NK-92 (cell line): ENCODE data around the gene TSSC4.

Experiments used
- DNase-seq: peaks from one replicate; lab custom pipeline; 2025; ENCODE audit not compliant: unreplicated experiment; lab: John Stamatoyannopoulos, UW

TSSC4 gene

DNA sequence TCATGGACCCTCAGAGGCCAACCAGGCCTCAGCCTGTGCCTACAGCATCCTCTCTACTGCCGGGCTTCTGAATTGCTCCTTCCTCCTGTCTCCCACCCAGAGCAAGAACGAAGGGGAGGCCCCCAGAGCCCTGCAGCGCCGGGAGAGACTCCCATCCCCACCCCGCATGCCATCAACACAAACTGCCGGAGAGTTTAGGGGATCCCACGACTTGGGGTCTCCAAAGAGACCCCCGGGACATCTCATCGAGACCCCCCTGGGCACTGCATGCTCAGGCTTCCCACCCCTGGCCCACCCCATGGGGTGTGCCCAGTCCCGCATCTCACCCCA is 31.7 kb upstream of the TSSC4 start:
- DNase-seq = no peak

DNA sequence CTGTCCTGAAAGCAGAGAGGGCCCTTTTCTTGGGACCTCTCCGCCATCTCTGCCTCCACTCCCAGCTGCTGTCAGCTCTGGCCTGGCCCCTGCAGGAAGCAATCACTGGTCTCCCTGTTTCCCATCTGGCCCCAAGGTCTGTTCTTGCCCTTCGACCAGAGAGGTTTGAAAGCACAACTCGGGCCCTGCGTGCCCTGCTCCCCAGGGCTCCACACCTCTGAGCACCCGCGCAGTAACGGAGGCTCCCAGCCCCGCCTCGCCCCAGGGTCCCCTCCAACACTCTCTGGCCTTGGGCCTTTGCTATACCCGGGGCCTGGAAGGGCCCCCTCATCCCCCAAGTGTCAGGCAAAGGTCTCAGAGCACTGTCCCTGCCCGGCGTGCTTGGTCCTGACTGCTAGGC is 31.2 kb upstream of the TSSC4 start:
- DNase-seq = no peak

DNA sequence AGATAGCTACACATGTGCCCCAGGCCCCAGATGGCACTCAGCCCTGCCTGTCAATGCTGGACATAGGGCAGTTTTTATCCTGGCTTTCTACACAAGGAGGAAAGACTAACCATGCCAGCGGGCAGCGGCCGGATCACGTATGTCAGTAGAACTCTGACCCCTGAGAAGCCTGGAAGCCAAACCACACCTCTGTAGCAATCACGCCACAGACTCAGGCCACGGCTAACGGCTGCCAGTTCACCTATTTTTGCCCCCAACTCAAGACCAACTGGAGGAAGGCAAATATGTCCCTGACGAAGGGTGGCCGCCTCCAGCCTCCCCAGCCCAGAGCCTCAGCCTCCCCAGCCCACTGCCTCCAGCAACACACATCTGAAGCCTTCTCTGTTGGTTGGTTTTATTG is 30.7 kb upstream of the TSSC4 start:
- DNase-seq = no peak

DNA sequence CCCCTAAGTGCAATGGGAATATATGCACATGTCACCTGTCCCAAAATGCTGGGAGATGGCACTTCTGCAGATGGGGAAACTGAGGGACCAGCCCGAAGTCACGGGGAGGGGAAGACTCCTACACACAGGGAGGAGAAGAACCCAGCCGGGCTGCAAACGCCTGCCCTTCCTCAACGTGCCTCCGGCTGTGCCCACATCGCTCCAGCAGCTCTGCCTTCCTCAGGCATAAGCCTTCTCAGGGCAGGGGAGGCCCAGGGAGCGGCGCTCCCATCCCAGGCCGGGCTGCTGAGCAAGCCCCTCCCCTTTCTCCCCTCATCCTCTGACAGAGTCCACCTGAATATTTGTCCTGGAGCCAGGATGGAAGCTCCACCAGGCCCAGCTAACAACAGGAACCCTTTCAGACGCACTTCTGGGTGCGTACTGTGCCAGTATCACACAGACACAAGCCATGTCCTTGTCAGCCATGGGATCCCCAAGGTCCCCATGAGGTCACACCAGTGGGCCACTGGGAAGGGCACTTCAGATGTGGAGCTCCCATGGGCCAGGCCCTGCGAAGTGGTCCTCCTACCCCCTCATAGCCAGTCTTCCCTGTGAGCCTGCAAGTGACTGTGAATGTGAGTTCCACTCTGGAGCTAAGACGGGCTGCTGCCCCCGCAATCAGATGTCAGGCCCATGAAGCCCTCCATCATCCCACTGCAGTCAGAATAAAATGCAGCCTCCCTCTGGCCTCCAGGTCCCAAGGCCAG is 25.9 kb upstream of the TSSC4 start:
- no peak for DNase-seq

DNA sequence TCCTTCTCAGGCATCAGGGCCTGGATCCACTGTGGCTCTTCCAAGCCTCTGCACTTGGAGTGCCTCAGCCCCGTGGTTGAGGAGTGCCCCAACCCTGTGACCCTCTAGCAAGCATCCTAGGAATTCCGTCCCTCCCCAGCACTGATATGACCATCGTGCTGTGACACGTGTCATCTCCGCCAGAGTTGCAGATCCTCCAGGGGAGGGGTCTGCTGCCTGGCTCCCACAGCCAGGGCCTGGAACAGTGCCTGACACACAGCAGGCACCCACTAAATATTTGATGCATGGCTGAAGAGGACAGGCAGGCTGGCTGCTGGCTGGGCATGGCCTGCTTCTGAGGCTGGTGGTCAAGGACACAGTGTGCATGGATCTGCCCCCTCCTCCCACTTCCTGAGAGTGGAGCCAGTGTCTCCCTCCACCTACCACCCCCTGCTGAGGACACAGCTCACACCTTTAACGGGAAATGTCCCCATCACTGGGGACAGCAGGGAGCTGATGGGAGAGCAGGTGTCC is 25.2 kb upstream of the TSSC4 start:
- DNase-seq = no peak

DNA sequence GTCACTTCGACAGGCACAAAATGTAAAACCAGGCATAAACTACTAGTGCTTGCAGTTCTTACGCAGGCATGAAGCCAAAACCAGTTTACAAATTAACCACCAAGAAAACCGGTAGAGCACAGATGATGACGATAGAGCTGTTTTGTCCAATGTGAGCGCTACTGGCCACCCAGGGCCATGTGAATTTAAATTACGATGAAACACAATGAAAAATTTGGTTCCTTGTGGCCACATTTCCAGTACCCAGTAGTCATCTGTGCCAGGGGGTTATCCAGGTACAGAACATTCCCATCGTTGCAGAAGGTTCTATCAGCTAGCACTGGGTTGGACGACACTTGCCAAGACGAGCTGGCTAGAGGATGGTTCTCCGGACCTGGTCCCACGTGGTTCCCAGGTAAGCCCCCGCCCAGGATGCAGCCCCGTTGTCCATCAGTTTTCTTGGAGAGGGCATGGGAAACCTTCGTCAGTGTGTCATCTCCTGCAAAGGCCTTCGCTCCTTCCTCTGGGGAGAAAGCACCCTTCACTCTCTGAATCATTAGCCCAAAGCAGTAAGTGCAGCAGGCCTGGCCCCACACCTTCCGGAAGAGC is 24.5 kb upstream of the TSSC4 start:
- DNase-seq = no peak

DNA sequence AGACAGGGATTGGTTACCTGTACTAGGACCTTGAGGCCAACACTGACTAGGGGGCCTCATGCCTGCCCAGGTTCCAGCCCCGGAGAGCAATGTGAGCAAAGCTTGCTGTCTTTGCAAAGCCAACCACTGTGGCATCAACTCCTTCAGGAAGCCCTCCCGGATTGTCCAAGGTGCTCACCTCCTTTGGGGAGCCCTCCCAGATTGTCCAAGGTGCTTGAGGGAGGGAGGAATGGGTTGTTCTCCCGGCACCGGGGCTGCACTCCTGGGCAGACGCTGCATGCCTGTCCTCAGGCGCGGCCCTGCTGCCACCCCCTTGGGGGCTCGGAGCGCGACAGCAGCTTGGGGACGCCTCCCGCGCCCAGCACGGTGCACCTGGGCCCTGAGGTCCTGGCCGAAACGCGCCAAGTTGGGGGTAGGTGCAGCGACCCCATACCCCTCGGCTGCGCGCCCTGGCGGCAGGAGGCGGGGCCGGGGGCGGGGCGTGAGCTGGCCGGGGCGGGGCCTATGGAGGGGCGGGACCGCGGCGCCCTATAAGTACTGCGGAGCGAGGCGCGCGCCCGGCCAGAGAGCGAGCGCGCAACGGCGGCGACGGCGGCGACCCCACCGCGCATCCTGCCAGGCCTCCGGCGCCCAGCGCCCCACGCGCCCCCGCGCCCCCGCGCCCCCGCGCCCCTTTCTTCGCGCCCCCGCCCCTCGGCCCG is 23.6 kb upstream of the TSSC4 start, which contains the start of gene CD81:
CD81 (plus strand) TSS at position 560 of the 701 bp plus-strand sequence. CDS start 240 bp downstream, outside the sequence.
- no peak for DNase-seq

DNA sequence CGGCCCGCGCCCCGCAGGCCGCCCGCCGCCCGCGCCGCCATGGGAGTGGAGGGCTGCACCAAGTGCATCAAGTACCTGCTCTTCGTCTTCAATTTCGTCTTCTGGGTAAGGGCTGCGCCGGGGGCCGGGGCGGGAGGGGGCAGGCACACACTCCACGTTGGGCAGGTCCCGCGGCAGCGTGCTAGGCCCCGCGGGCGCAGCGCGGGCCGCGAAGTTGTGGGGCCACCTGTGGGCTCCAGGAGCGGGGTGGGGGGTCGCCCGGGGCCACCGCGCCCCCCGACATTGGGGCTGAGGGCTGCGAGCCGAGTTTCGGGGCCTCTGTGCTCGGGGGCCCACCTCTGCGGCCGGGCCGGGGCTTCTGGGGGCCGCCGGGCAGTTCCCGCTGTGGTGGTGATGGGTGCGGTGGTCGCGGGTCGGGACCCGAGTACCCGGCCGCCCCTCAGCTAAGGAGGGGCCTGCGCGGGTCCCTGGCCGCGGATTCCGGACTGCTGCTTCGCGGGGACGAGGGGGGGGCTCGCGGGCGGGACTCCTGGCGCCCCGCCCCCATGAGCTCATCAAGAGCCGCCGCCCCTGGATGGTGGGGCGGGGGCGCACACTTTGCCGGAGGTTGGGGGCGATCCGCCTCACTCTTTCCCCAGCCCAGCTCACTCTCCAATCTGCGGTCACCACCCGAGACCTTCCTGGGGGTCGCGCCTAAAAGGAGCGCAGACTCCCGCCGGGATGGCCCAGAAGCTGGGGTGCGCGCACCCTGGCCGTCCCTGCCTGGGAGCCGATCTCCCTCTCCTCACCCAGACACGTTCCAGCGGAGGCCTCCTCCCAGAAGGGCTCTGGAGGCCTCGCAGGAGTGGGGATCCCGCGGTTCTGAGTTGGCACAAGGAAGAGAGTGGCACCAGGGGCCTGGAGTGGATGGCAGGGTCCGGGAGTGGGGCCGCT is 22.8 kb upstream of the TSSC4 start:
- no peak for DNase-seq

DNA sequence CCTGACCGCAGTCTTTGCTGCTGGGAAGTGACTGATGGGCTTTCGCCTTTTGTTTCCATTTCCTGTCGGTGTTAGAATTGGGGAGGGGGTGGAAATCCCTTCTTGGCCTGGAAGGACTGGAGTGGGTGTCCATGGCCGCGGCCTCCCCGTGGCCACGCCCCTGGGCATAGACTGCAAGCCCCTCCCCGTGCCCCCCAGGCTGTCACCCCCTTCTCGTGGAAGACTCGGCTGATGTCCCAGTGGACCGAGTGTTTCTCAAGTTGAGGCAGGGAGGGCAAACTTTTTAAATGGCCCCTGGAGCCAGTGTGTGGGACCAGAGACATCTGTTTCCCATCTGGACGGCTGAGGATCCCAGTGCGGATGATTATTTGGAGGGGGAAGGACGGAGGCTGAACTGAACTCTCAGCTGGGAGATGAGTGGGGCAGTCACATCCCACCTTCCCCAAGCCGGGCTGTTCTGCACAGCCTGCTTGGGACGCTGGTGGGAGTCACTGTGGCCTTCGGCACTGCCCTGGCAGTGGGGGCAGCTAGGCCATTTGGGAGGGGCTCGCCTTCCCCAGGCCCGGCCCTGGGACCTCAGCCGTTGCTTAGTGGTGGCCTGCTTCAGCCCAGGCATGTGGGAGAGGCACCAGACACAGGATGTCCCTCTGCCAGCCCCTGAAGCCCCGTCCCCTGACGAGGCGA is 21.9 kb upstream of the TSSC4 start:
- DNase-seq = no peak

DNA sequence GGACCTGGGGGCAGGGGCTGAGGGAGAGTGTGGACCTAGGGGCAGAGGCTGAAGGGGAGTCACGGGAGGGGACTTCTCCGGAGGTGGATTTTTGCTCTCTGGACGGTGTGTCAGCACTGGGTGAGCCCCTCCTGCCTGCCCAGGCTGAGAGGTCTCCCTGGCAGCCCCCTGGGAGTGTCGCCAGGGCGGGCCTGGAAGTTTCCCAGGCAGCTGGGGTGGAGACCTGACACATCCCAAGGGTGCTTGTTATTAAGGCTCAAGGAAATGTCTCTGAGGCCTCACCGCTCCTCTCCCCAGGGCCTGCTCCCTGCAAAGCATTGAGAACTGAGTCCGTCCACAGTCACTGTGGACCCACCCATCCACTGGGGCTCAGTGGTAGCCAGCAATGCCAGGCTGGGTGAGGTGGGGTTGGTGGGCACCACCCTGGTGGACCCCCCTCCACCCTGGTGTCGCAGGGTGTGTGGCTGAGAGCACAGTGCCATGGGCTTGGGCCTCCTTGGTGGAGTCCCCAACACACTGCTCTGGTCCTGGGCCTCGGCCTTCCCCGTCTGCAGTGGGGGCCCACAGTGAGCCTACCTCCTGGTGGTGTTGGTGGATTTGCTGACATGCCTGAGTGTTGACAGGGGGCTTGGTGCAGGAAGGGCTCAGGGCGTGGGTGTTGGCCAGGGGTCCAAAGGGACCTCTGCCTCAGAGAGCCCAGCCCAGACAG is 20.9 kb upstream of the TSSC4 start:
- no peak for DNase-seq

DNA sequence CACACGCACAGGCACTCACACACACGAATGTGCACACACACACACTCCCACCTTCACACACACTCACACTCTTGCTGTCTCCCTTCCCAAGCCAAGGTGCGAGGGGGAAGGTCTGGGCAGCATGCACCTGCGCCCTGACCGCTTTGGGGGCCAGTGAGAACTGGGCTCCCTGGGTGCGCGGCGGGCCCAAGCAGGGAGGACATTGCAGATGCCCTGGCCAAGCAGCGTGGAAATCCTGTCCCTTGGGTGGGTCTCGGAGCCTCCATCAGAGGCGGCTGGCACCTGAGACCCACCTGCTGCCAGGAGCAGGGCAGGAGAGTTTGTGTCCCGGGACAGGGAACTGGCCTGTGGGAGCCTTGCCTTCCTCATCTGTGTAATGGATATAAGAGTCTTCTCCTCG is 20.2 kb upstream of the TSSC4 start:
- no peak for DNase-seq

DNA sequence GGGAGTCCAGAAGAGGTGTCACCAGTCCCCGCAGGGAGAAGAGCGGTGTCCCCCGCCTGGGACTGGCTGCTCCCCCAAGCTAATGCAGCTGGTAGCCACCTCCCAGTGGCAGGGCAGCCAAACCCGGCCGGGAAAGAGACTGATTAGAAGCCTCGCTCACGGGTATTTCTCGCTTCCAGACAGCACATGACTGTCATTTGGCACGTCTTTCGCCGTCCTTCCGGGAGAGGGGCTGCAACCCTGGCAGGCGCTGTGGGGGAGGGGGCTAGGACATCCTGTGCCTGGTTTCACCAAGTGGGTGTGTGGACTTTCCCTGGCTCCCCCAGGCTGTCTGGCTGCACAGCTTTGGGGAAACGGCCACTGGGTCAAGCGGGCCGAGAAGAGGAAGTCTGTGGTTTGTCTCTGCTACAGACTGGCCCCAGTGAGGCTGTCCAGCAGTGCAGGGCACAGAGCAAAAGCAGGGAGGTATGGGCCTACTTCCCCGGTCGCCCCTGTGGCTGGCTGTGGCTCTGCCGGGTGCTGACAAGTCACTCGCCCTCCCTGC is 19.7 kb upstream of the TSSC4 start:
- DNase-seq = no peak

DNA sequence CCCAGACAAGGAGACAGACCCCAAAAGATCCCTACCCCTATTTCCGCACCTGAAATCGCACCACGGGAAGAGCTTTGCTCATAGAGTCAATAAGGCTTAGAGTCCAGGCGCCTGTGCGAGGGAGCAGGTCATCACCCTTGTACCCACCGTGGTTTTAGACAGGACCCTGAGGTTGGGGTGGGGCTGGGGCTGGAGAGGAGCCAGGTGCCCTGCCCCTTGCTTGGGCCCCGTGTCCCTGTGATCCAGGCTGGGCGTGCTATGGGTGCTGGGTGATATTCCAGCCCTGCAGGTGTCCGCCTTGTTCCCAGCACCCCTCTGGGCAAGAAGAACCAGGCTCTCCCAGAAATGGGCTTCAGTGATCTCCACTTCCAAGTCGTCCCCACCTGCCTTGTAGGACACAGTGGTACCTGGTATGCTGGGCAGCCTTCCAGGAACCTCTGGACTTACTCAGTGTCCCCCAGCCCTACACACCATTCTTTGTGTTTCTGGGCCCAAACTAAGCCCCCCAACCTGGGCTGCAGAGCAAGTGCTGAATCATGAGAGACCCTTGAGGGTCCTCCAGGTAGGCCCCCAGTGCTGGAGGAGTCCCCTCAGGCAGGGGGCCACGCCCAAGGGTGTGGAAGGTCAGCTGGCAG is 18.9 kb upstream of the TSSC4 start:
- DNase-seq = no peak

DNA sequence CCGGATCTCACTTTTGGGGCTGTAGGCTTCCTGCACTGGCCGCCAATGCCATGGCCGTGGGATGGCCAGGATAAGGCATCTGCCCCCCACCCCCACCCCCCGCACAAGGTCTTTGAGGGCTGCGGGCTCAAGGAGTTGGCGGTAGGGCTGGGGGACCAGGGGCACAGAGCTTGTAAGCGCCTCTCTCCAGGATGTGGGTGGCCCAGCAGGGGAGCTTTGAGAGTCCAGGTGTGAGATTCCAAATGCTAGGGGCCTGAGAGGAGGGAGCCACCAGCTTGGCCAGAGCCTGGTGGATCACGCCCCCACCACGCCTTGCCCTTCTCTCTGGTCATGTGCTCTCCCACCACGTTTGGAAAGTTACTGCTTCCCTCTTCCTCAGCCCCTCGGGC is 18.4 kb upstream of the TSSC4 start:
- DNase-seq = no peak

DNA sequence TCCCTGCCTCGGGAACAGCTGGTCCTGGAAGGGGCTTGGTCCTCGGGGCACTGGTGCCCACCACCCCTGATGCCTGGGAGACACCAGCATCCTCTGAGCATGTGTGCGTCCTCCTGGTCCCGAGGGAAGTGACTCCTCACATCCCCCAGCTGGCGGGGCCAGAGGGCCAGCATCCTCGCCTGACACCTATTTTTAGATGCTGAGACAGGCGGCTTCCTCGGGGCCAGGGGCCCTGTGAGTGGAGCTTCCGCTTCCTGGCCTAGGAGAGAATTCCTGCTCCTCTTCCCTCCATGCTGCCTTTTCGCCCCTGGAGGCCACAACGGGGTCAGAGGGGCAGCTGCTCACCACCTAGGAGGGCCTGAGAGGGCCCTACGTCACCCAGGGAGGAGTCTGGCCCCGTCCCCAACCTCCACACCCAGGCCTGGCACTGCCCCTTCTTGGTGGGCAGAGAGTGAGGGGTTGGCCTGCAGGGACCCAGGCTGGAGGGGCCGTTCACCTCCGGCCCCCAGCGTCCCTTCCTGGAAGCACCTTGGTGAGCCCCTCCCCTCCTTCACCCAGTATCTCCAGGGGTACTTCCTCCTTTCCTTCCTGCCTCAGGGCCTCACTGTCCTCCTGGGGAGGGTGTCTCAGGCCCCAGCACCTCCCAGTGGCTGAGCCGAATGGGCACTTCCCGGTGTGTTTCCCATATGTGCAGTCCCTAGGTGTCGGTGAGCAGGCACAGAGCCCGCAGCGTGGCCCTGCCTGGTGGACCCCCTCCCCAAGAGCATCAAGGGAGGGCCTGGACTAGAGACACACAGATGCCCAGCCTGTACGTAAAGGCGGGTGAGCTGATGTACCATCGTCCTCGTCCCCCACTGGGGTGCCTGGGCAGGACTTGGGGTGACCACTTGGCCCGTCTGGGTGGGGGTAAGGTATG is 17.4 kb upstream of the TSSC4 start:
- no peak for DNase-seq

DNA sequence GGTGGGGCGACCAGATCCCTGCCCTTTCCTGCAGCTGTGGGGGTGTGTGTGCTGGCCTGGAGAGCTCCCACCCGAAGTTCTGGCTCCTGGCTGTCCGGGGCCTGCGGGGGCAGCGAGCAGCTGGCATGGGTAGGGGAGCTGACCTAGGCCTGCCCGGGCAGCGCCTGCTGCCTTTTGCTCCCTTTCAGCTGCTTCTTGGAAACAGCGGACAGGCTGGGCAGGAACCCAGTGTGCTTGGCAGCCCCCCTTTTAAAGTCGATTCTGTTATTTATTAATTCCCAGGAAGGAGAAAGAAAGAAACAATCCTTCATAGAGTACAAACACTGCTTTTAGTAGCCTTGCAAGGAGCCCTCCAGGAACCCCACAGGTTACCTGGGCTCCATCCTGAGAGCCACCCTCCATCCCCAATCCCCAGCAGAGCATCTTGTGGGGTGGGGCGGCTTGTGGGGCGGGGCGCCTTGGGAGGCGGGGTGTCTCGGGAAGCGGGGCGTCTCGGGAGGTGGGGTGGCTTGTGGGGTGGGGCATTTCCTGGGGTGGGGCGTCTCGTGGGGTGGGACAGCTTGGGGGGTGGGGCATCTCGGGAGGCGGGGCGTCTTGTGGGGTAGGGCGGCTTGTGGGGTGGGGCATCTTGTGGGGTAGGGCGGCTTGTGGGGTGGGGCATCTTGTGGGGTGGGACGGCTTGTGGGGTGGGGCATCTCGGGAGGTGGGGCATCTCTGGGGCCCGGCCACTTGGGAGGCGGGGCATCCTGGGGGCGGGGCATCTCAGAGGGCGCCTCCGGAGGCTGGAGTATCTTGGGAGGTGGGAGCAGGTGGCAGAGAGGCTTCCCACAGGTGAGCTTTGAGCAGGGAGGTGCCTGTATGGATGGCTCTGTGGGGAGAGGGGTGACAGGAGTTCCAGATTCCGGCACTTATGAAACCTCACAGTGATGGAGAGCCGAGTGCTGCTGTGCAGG is 16.4 kb upstream of the TSSC4 start:
- DNase-seq = no peak
